Measurements from ENCODE around the gene RCAN3.
"Not testable (repeated sequence)": the region's sequence is repeated elsewhere in the genome, so short reads cannot be mapped to it uniquely, and the experiment has no call there.

RCAN3 gene

GRCh38 chr1:24502709-24503058 is at the start of gene RCAN3:
Gene RCAN3, plus strand, starts transcription at chr1:24502836. Its CDS starts 11,537 bp downstream, at chr1:24514373.
- peak in 13 of 14 donors; percentile 2 to 84 (median 56) for DNase-seq

- no peak for DNase-seq
These were observed 49.6 kb upstream of the RCAN3 start for GRCh38 chr1:24452922-24453485.

- no peak for DNase-seq
These were observed 48.0 kb upstream of the RCAN3 start for GRCh38 chr1:24454673-24455072.

- DNase-seq = no peak
These were observed 47.4 kb upstream of the RCAN3 start for GRCh38 chr1:24455272-24455671.

- no peak for DNase-seq
These were observed 44.8 kb upstream of the RCAN3 start for GRCh38 chr1:24457866-24458265.

GRCh38 chr1:24459551-24460266 is 42.9 kb upstream of the RCAN3 start:
- no peak for DNase-seq

- DNase-seq = not testable (repeated sequence)
These were observed 40.5 kb upstream of the RCAN3 start for GRCh38 chr1:24462128-24462527.

GRCh38 chr1:24463776-24464735 is 38.6 kb upstream of the RCAN3 start:
- DNase-seq = no peak

- DNase-seq = no peak
These were observed 37.5 kb upstream of the RCAN3 start for GRCh38 chr1:24465099-24465498.

- DNase-seq = no peak
These were observed 37.0 kb upstream of the RCAN3 start for GRCh38 chr1:24465638-24466037.

- no peak for DNase-seq
These were observed 33.8 kb upstream of the RCAN3 start for GRCh38 chr1:24468685-24469316.

GRCh38 chr1:24470592-24470991 is 32.0 kb upstream of the RCAN3 start:
- no peak for DNase-seq

- no peak for DNase-seq
These were observed 29.9 kb upstream of the RCAN3 start for GRCh38 chr1:24472527-24473251.

- DNase-seq = no peak
These were observed 28.4 kb upstream of the RCAN3 start for GRCh38 chr1:24474193-24474592.

GRCh38 chr1:24475700-24476099 is 26.9 kb upstream of the RCAN3 start:
- DNase-seq = no peak

GRCh38 chr1:24476571-24476970 is 26.1 kb upstream of the RCAN3 start:
- DNase-seq = no peak

GRCh38 chr1:24477309-24477708 is 25.3 kb upstream of the RCAN3 start:
- no peak for DNase-seq

GRCh38 chr1:24481101-24481500 is 21.5 kb upstream of the RCAN3 start:
- peak in 3 of 14 donors; percentile 4 to 7 (median 5) for DNase-seq

GRCh38 chr1:24481843-24482610 is 20.6 kb upstream of the RCAN3 start:
- DNase-seq = no peak

- no peak for DNase-seq
These were observed 19.2 kb upstream of the RCAN3 start for GRCh38 chr1:24483441-24483840.

- DNase-seq = no peak
These were observed 18.4 kb upstream of the RCAN3 start for GRCh38 chr1:24484199-24484598.
